NOMO-1 treated with dmso at 0.1 percent for 144 hours (cell line): ENCODE measurements around the gene EIF1AD.
"Not testable (repeated sequence)": the region's sequence is repeated elsewhere in the genome, so short reads cannot be mapped to it uniquely, and the experiment has no call there.

Experiments used
- DNase-seq: peaks from one replicate; lab custom pipeline; 2025; ENCODE audit not compliant: unreplicated experiment; lab: John Stamatoyannopoulos, UW

EIF1AD gene

DNA sequence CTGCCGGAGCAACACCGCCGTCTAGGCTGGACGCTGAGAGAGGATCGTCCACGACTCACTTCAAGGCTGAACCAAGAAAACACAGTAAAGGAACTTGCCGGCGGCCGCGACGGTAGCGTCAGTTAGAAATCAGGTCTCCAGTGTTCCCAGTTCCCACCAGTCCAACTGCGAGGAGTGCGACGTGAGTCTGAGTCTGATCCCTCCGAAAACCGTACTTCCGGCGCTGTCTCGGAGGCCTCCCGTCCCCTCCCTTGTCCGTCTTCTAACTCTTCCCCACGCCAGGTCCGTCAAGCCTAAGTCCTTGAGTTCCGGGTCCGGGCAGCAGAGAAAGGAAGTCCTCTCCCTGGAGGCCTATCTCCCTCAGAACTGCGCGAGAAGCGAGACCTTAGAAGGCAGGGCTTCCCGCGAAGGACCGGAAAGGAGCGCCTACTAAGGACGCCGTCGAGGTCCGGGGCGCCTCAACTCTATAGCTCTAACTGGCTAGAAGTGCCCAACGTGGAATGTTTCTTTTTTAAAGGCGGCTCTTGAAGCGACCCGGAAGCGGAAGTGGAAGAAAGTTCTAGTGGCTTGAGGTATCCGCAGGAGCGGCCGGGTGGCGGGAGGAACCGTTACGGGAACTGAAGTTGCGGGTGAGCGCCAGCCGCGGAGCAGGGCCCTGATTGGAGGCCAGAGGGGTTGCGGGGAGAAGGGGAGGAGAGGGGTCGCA is at the start of gene EIF1AD, which contains the start of gene BANF1:
Gene EIF1AD (minus strand): TSS at position 216 of the 706 bp plus-strand sequence. CDS start 1,768 bp downstream, outside the sequence.
Gene BANF1 (plus strand): TSS at position 562 of the 706 bp plus-strand sequence. CDS start 748 bp downstream, outside the sequence.
- peak; percentile 99 for DNase-seq

- no peak for DNase-seq
Measured at GRCh38 chr11:66051371-66051765, 49.4 kb upstream of the EIF1AD start.

DNA sequence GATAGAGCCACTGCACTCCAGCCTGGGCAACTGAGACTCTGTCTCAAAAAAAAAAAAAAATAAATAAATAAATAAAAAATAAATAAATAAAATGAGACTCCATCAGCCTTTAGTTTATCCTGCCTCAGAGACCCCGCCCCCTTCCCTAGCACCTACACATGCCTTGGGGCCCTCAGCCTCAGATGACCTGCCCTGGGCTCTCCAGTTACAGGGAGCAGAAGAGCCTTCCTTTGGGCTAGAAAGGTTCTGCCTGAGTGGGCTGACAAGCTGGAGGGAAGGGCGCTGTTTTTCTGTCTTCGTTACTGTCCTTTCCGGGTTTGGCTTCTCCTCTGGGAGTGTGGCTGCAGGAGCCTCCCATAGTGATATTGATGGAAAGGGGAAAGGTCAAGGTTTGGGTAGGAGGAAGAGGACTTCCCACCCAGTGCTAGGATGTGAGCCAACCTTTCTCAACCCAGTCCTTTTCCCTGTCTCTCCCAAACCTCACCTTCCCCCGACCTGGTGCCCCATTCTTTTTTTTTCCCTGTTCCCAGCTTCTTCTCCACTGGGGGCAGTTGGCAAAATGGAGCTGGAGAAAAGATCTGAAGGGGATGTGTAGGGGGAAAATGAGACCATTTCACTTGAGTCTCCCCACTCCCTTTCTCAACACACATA is 48.7 kb upstream of the EIF1AD start:
- no peak for DNase-seq

GRCh38 chr11:66048547-66049323 is 46.8 kb upstream of the EIF1AD start, which contains the start of gene GAL3ST3:
Gene GAL3ST3 (minus strand): TSS chr11:66049161. CDS start chr11:66045415, 3,746 bp downstream.
- DNase-seq, result no peak

DNA sequence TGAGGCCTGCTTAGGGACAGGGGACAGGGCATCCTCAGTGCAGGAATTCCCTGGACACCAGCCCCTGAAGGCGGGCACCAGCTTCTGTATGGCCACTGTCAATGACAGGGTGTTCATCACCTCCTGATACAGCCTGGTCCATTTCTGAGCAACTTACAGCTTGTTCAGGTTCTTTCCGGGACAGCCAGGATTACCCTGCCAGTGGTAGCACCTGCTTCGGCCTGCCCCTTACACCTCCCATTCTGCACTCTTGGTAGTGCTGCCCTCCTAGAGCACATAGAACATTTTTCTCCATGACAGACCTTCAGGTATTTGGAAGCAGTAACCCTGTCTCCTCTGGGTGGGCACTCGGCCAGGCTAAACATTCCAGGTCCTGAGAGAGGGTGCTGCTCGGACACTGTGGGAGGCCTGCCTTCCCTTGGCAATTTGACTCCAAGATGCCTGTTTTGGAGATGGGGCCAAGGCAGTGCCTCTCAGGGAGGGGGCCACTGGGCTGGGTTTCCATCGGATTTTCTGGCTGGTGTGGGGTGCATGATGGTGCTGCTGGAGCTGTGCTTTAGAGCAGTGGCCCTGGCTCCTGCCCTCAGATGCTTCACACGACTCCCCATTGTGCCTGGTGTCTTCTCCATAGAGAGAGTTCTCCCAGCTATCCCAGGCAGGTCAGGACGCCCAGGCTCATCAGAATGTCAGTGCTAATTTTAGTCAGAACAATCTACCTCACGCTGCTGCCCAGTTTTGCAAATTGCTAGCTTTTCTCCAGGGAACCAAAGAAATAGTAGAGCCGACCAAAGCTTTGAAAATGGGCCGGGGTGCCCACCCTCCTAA is 45.8 kb upstream of the EIF1AD start:
- no peak for DNase-seq

- no peak for DNase-seq
Measured at GRCh38 chr11:66046901-66047300, 44.9 kb upstream of the EIF1AD start.

- DNase-seq, result peak; percentile 22
Measured at GRCh38 chr11:66045177-66045639, 43.3 kb upstream of the EIF1AD start.

DNA sequence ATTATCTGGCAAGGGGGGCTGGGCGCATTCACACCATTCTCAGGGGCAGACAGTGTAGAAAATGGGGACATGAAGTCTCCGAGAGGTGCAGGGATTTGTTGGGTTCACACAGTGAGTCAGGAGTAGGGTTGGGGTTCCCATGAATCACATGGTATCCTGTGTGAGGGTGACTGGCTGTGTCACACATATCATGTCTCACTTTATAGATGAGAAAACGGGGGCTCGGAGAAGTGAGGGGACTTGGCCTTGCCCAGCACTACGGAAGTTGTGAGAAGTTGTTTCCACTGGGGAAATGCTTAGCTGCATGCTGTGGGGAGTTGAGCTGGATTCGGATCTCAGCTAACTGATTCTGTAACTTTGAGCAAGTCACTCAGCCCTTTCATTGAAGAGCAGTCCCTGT is 42.8 kb upstream of the EIF1AD start:
- DNase-seq, result no peak

DNA sequence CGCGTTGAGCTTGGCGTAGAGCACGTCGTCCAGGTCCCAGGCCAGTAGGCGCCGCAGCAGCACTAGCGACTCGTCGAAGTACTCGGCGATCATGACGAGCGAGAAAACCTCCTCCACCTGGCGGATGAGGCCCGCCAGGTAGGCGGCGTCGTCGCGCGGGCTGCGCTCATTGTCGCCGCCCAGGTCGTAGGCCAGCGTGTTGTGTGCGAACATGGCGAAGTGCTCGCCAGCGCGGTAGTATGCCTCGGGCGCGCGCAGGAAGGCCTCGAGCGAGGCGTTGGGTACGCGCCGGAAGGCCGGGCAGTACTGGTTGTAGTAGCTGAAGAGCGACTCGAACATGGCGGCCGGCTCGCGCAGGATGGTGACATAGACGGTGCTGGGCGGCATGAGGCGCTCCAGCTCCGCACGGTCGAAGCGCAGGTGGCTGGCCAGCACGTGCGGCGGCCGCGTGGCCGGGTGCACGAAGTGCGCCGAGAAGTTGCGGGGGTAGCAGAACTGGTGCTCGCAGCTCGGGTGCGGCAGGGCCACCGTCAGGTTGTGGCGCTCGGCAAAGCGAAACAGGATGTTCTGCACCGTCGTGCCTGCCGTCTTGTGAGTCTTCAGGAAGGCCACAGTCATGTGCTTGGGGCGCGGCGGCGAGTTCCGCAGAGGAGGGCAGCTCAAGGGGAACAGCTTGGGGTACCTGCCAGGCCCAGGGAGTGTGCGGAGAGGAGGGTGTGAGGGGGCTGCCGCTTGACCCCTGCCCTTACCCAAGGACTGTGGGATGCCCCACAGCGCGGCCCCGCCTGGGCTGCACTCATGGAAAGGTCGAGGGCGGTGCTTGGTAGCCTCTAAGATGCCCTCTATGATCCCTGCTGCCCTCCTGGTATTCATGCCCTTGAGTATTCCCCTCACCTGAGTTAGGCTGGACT is 41.3 kb upstream of the EIF1AD start:
- no peak for DNase-seq

DNA sequence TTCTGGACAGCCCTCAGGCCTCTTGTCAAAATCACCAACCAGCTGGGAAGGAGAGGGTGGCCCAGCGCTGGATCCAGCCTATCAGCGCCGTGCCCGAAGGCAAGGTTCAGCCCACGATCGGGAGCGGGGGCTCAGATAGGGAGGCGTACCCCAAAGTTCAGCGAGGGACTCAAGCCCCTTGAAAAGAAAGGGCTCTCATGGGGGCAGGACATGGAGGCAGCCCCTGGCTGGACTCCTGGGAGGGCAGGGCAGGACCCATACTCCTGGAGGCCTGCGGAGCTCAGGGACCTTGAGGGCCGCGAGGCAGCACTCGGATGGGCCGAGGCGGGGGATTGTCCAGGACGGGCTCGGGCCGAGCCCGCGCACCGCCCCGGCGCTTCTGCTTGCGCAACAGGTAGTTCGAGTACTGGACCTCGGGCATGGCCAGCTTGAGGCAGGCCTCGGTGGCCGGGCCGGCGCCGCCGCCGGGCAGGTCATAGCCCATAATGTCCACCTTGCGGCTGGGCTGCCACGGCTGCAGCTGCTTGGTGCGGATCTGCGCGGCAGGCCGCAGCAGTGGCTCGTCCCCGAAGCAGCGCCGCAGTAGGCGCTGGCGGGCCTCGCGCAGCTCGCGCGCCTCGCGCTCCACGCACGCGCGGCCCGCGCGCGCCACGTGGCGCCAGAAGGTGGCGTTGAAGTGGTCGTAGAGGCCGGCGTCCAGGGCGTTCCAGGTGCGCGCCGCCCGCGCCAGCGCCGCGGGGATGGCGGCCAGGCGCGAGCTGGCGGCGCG is 40.5 kb upstream of the EIF1AD start:
- DNase-seq, result no peak

- DNase-seq, result no peak
Measured at GRCh38 chr11:66039765-66040164, 37.8 kb upstream of the EIF1AD start.

DNA sequence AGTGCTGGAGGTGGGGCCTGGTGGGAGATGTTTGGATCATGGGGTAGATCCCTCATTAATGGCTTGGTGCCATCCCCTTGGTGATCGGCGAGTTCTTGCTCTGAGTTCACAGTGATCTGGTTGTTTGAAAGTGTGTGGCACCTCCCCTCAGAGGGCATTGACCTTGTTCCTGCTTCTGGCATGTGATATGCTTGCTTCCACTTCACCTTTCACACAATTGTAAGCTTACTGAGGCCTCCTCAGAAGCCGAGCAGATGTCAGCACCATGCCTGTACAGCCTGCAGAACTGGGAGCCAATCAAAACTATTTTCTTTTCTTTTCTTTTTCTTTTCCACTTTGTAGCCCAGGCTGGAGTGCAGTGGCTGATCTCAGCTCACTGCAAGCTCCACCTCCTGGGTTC is 35.4 kb upstream of the EIF1AD start:
- DNase-seq, result no peak

DNA sequence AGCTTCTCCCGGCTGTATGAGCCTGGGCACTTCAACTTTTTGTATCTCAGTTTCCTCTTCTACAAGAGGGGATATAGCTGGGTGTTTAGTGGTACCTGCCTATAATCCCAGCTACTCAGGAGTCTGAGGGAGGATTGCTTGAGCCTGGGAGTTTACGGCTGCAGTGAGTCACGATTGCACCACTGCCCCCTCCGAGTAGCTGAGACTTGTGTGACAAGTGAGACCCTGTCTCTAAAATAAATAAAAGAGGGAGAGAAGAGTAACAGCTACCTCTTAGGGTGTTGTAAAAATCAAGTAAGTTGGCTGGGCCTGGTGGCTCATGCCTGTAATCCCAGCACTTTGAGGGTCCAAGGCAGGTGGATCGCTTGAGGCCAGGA is 34.4 kb upstream of the EIF1AD start:
- DNase-seq, result no peak

GRCh38 chr11:66035653-66036333 is 33.8 kb upstream of the EIF1AD start:
- DNase-seq, result no peak

DNA sequence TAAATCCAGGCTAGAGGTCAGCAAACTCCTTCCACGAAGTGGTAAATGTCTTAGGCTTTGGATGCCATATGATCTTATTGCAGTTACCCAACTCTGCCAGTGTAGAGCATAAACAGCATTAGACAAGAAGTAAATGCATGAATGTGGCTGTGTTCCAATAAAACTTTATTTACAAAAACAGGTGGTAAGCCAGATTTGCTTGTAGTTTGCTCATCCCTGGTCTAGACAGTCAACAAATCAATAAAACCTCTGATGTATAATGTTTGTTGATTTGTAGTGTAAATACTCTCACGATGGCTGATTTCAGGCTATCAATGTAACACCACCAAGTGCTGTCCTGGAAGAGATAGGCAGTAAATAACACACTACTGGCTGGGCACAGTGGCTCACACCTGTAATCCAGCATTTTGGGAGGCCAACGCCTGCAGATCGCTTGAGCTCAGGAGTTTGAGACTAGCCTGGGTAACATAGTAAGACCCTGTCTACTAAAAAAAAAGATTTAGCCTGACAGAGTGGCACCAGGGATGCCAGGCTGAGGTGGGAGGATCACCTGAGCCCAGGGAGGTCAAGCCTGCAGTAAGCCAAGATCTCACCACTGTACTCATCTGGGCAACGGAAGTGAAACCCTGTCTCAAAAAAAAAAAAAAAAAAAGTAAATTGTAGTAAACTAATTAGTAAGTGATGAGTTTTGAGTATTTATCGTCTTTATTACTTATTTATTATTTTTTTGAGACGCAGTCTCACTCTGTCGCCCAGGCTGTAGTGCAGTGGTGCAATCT is 31.2 kb upstream of the EIF1AD start:
- DNase-seq, result no peak

- no peak for DNase-seq
Measured at GRCh38 chr11:66026017-66026529, 24.1 kb upstream of the EIF1AD start, which contains the start of gene CATSPER1. Gene CATSPER1 (minus strand): TSS chr11:66026479. CDS start chr11:66026379, 100 bp downstream.

- DNase-seq, result not testable (repeated sequence)
Measured at GRCh38 chr11:66023186-66023440, 21.2 kb upstream of the EIF1AD start.
